Naive B cell (primary cell): ENCODE results near the gene SIRPG. TPM values are rescaled to one million over a fixed set of nuclear protein-coding genes. Genes with fewer than 3 reads are reported as not detected.
"Not testable (repeated sequence)": the region's sequence is repeated elsewhere in the genome, so short reads cannot be mapped to it uniquely, and the experiment has no call there.

Experiments
- ATAC-seq, 2 donors: fragments of 150-1000 bp; cut with Tn5 transposase; 2 replicates each; pipeline ENCODE4 v1.10.0; 2021; ENCODE audit warnings: low read depth in 2 of 2, mild to moderate bottlenecking in 2 of 2, moderate library complexity in 2 of 2
- DNase-seq: peaks from one replicate; pipeline ENCODE4 v3.0.0; 2022
- H3K27ac Mint-ChIP-seq, 6 donors: one replicate each; pipeline ENCODE4 v1.8.0; 2020 to 2022; ENCODE audit warnings: mild to moderate bottlenecking in 6 of 6, mixed read lengths in 6 of 6, moderate library complexity in 5 of 6, inconsistent platforms in 2 of 6
- H3K27me3 Mint-ChIP-seq, 3 donors: one replicate each; pipeline ENCODE4 v1.8.0; 2021 to 2022; ENCODE audit warnings: mixed read lengths in 3 of 3, mild to moderate bottlenecking in 1 of 3
- H3K36me3 Mint-ChIP-seq, 2 donors: one replicate each; pipeline ENCODE4 v1.8.0; 2020 to 2022; ENCODE audit warnings: mixed read lengths in 2 of 2, inconsistent platforms in 1 of 2, mild to moderate bottlenecking in 1 of 2
- H3K4me1 Mint-ChIP-seq, 3 donors: one replicate each; pipeline ENCODE4 v1.8.0; 2020 to 2022; ENCODE audit warnings: mixed read lengths in 3 of 3, inconsistent platforms in 1 of 3, mild to moderate bottlenecking in 1 of 3, moderate library complexity in 1 of 3
- H3K4me3 Mint-ChIP-seq, 8 donors: one replicate each; pipeline ENCODE4 v1.8.0; 2020 to 2022; ENCODE audit warnings: mild to moderate bottlenecking in 8 of 8, mixed read lengths in 8 of 8, moderate library complexity in 8 of 8, inconsistent platforms in 2 of 8
- H3K9me3 Mint-ChIP-seq, 7 donors: one replicate each; pipeline ENCODE4 v1.8.0; 2020 to 2022; ENCODE audit warnings: mixed read lengths in 7 of 7, mild to moderate bottlenecking in 5 of 7, inconsistent platforms in 2 of 7, moderate library complexity in 1 of 7
- polyA plus RNA-seq, 6 donors: library from polyadenylated mRNA; unstranded; fragments of 300-500 nt; fragmentation: Illumina TruSeq; gene quantifications; one replicate each; pipeline ENCODE4 v1.2.3, GENCODE V29; 2021; ENCODE audit warnings: low read depth in 6 of 6

SIRPG gene
- polyA plus RNA-seq, 6 donors from 2014 or later: 0.22 to 1.3 (median 0.85) TPM; not detected in 2

- Mint-ChIP-seq H3K4me3 (no peak overlapping the region), H3K4me1 (peaks cover 26 to 32% (median 27%) of the 10 kb centered on the region in 3 donors)
Measured at GRCh38 chr20:1626528-1627199, 30.9 kb downstream of the SIRPG start.

GRCh38 chr20:1625083-1625690, 32.4 kb downstream of the SIRPG start:
- Mint-ChIP-seq H3K9me3 (peaks cover 0 to 6% (median 0%) of the 10 kb centered on the region in 7 donors), H3K4me3 (no peak overlapping the region), H3K36me3 (no peaks in the 10 kb centered on the region), H3K27ac (no peak overlapping the region), H3K27me3 (peaks cover 17 to 32% (median 27%) of the 10 kb centered on the region in 3 donors), H3K4me1 (peaks cover 34 to 42% (median 37%) of the 10 kb centered on the region in 3 donors)
- DNase-seq: no peak
- no peak for ATAC-seq

More at GRCh38 chr20:1626528-1627199, 30.9 kb downstream of the SIRPG start:
- ATAC-seq: no peak
- no peaks in the 10 kb centered on the region for H3K36me3 Mint-ChIP-seq
- peak overlapping the region in 1 of 6 donors; percentile 4 for H3K27ac Mint-ChIP-seq
- peaks cover 0 to 6% (median 0%) of the 10 kb centered on the region in 7 donors for H3K9me3 Mint-ChIP-seq
- DNase-seq: no peak
- H3K27me3 Mint-ChIP-seq: peaks cover 17 to 33% (median 30%) of the 10 kb centered on the region in 3 donors

- ATAC-seq (peak; percentile 52 to 56), DNase-seq (peak; percentile 5)
- peaks cover 5 to 16% (median 12%) of the 10 kb centered on the region in 3 donors for H3K27me3 Mint-ChIP-seq
- peaks cover 0 to 6% (median 5%) of the 10 kb centered on the region in 7 donors for H3K9me3 Mint-ChIP-seq
- H3K27ac Mint-ChIP-seq: peak overlapping the region in 2 of 6 donors; percentile 38 to 88
- peaks cover 40 to 56% (median 50%) of the 10 kb centered on the region in 3 donors for H3K4me1 Mint-ChIP-seq
- H3K4me3 Mint-ChIP-seq: peak overlapping the region in 5 of 8 donors; percentile 7 to 71 (median 68)
- no peaks in the 10 kb centered on the region for H3K36me3 Mint-ChIP-seq
Measured at GRCh38 chr20:1623501-1624205, 33.9 kb downstream of the SIRPG start.

GRCh38 chr20:1622450-1622849, 35.1 kb downstream of the SIRPG start:
- peaks cover 40 to 63% (median 50%) of the 10 kb centered on the region in 3 donors for H3K4me1 Mint-ChIP-seq
- H3K27ac Mint-ChIP-seq: peak overlapping the region; percentile 0 to 82 (median 27)
- H3K4me3 Mint-ChIP-seq: peak overlapping the region in 6 of 8 donors; percentile 9 to 64 (median 21)
- peak; percentile 27 for DNase-seq
- H3K36me3 Mint-ChIP-seq: no peaks in the 10 kb centered on the region
- H3K27me3 Mint-ChIP-seq: peaks cover 0 to 4% (median 3%) of the 10 kb centered on the region in 3 donors
- peaks cover 0 to 8% (median 6%) of the 10 kb centered on the region in 7 donors for H3K9me3 Mint-ChIP-seq
- ATAC-seq: peak; percentile 85 to 86

- H3K27ac Mint-ChIP-seq: no peak overlapping the region
- no peak for ATAC-seq
- DNase-seq: no peak
Measured at GRCh38 chr20:1621316-1621715, 36.3 kb downstream of the SIRPG start.

GRCh38 chr20:1619861-1620444, 37.6 kb downstream of the SIRPG start, which contains the start of gene SIRPB1:
SIRPB1 (minus strand) TSS chr20:1620009; CDS start chr20:1619944, 65 bp downstream.
- no peaks in the 10 kb centered on the region for H3K36me3 Mint-ChIP-seq
- peak within 1 kb of the TSS in 7 of 8 donors; percentile 15 to 69 (median 35) for H3K4me3 Mint-ChIP-seq
- ATAC-seq (peak; percentile 53 to 57), DNase-seq (peak; percentile 9)
- H3K27ac Mint-ChIP-seq: peak within 1 kb of the TSS; percentile 19 to 87 (median 44)
- no peaks in the 10 kb centered on the region for H3K27me3 Mint-ChIP-seq
- H3K9me3 Mint-ChIP-seq: peaks cover 0 to 8% (median 6%) of the 10 kb centered on the region in 7 donors
- peaks cover 53 to 76% (median 64%) of the 10 kb centered on the region in 3 donors for H3K4me1 Mint-ChIP-seq

More at GRCh38 chr20:1621316-1621715, 36.3 kb downstream of the SIRPG start:
- no peaks in the 10 kb centered on the region for H3K36me3 Mint-ChIP-seq
- H3K4me1 Mint-ChIP-seq: peaks cover 52 to 72% (median 61%) of the 10 kb centered on the region in 3 donors
- H3K9me3 Mint-ChIP-seq: peaks cover 0 to 8% (median 6%) of the 10 kb centered on the region in 7 donors
- H3K27me3 Mint-ChIP-seq: no peaks in the 10 kb centered on the region
- H3K4me3 Mint-ChIP-seq: no peak overlapping the region

- H3K4me1 Mint-ChIP-seq: peaks cover 46 to 70% (median 61%) of the 10 kb centered on the region in 3 donors
- peak overlapping the region in 3 of 6 donors; percentile 19 to 39 (median 28) for H3K27ac Mint-ChIP-seq
- H3K4me3 Mint-ChIP-seq: peak overlapping the region in 5 of 8 donors; percentile 0 to 54 (median 43)
- no peaks in the 10 kb centered on the region for H3K27me3 Mint-ChIP-seq
- ATAC-seq (no peak), DNase-seq (no peak)
- peaks cover 0 to 8% (median 6%) of the 10 kb centered on the region in 7 donors for H3K9me3 Mint-ChIP-seq
- H3K36me3 Mint-ChIP-seq: no peaks in the 10 kb centered on the region
Measured at GRCh38 chr20:1618954-1619540, 38.5 kb downstream of the SIRPG start.

GRCh38 chr20:1618479-1618878, 39.1 kb downstream of the SIRPG start:
- peaks cover 0 to 8% (median 6%) of the 10 kb centered on the region in 7 donors for H3K9me3 Mint-ChIP-seq
- no peak for ATAC-seq
- peak overlapping the region in 2 of 6 donors; percentile 19 to 28 for H3K27ac Mint-ChIP-seq
- H3K4me1 Mint-ChIP-seq: peaks cover 41 to 64% (median 55%) of the 10 kb centered on the region in 3 donors
- H3K27me3 Mint-ChIP-seq: no peaks in the 10 kb centered on the region
- no peaks in the 10 kb centered on the region for H3K36me3 Mint-ChIP-seq
- DNase-seq: no peak
- H3K4me3 Mint-ChIP-seq: peak overlapping the region in 2 of 8 donors; percentile 0 to 41

- H3K9me3 Mint-ChIP-seq: peaks cover 0 to 8% (median 5%) of the 10 kb centered on the region in 7 donors
- peak overlapping the region in 1 of 8 donors; percentile 2 for H3K4me3 Mint-ChIP-seq
- ATAC-seq (no peak), DNase-seq (no peak)
- no peaks in the 10 kb centered on the region for H3K27me3 Mint-ChIP-seq
- H3K27ac Mint-ChIP-seq: peak overlapping the region in 1 of 6 donors; percentile 63
- peaks cover 28 to 51% (median 41%) of the 10 kb centered on the region in 3 donors for H3K4me1 Mint-ChIP-seq
- H3K36me3 Mint-ChIP-seq: no peaks in the 10 kb centered on the region
Measured at GRCh38 chr20:1616858-1617434, 40.6 kb downstream of the SIRPG start.

GRCh38 chr20:1610404-1610803, 47.2 kb downstream of the SIRPG start:
- not testable (repeated sequence) for H3K4me3 Mint-ChIP-seq, DNase-seq, H3K4me1 Mint-ChIP-seq, H3K9me3 Mint-ChIP-seq, H3K36me3 Mint-ChIP-seq, H3K27ac Mint-ChIP-seq, ATAC-seq, H3K27me3 Mint-ChIP-seq

GRCh38 chr20:1608678-1609347, 48.8 kb downstream of the SIRPG start:
- not testable (repeated sequence) for H3K36me3 Mint-ChIP-seq, DNase-seq, H3K9me3 Mint-ChIP-seq, H3K4me3 Mint-ChIP-seq, ATAC-seq, H3K27me3 Mint-ChIP-seq, H3K27ac Mint-ChIP-seq, H3K4me1 Mint-ChIP-seq

- DNase-seq (no peak), ATAC-seq (no peak)
- Mint-ChIP-seq H3K27me3 (no peaks in the 10 kb centered on the region), H3K36me3 (no peaks in the 10 kb centered on the region), H3K9me3 (no peaks in the 10 kb centered on the region), H3K4me3 (no peak overlapping the region), H3K4me1 (no peaks in the 10 kb centered on the region), H3K27ac (no peak overlapping the region)
Measured at GRCh38 chr20:1600736-1601135, 56.8 kb downstream of the SIRPG start.
